GM15510 (cell line): ENCODE results near the gene CDK8.

Experiments used
- POLR2A ChIP-seq: IDR thresholded peaks from 3 replicates; pipeline ENCODE4 v1.6.1; 2011; ENCODE audit warnings: borderline replicate concordance; ENCODE audit not compliant: insufficient read length; ENCODE audit errors: extremely low read depth

Gene CDK8

DNA sequence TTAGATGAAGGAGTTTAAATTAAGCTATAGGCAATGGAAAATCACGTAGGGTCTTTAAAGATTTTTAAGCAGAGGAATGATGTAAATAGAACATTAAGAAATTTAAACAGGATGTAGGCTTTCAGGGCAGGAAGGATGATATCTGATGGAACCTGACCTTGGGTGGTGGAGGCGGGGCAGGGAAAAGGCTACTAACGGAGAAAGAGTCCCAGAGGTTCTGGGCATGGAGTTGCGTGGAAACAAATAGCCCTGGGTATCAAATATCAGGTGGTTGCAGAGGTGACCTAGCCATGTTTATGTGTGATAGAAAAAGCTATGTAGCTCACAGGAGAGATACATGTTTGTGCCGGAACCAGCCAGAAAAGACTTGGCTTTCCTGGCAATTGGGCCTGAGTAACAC, 7.8 kb upstream of the CDK8 start:
- TF ChIP-seq POLR2A = no peak

DNA sequence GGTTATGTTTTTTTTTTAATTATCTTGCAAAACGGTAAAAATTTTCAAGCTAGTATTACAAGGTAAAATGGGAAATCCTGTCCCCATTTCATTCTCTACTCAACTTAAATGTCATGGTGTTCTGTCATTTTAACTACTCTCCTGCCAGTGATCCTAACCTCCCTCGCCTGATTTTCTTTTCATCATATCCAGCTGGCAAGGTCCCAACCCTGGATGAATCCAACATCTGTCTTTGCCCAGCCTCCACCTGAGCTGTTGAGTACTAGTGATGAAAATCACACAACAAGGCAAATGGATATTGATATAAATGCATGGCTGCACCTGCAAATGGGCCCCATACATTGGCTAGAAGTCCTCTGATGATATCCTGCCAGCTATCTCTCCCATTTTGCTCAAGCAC, 6.9 kb upstream of the CDK8 start:
- TF ChIP-seq POLR2A = no peak

- TF ChIP-seq POLR2A = no peak
Observed at GRCh38 chr13:26247608-26248007, 6.3 kb upstream of the CDK8 start.

DNA sequence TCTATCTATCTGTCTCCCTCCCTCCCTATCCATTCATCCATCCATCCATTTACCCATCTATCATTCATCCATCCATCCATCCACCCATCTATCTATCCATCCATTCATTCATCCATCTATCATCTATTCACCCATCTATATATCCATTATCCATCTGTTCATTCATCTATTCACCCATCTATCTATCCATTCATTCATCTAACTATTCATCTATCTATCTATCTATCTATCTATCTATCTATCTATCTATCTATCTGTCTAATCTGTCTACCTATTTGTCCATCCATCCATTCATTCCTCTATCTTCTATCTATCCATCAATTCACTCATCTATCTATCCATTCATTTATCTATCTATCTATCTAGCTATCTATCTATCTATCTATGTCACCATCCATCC, 4.4 kb upstream of the CDK8 start:
- TF ChIP-seq POLR2A = no peak

DNA sequence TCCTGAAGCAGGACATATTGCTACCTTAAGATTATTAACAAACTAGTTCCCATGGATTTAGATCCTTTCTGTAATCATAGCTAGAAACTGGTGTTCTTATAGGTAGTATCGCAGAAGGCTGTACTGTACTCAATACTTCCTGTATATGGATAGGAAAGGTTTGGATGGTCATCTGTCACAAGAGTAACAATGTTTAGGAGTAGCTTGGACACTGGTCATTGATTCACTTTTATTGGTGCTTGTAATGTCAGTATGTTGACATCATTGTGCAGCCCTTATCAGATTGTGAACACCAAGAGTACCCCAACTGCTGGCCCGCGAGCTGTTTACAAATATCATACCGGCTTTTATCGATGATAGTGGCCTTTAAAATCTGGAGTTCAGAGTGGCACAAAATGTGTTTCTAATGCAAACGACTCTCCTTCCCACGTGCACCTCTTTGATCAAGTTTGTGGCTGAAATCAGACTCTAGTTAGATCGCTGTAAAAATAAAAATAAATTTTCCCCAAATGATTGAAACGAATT, 605 bp upstream of the CDK8 start:
- TF ChIP-seq POLR2A = no peak

DNA sequence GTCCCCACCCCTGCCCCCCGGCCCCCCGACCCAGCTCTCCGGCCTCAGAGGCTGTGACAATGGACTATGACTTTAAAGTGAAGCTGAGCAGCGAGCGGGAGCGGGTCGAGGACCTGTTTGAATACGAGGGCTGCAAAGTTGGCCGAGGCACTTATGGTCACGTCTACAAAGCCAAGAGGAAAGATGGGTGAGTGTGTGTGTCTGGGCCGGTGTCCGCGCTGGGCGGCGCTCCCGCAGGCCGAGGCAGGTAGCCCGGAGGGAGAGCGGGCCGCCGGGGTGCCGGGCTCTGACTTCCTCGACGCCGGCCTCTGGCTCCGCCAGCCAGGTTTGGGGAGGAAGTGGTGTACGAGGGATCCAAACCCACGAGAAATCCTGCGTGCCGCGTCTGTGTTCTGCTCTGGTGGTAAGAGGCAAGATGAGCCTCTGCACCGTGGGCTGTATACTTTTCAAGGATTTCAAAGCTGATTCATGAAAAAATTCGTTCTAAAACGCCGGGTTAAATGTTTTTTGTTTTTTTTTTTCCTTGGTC, 718 bp downstream of the CDK8 start:
- no peak for TF ChIP-seq POLR2A

- no peak for TF ChIP-seq POLR2A
Observed at GRCh38 chr13:26255115-26255514, 1.2 kb downstream of the CDK8 start.

- TF ChIP-seq POLR2A = no peak
Observed at GRCh38 chr13:26255691-26256277, 1.9 kb downstream of the CDK8 start.

GRCh38 chr13:26257049-26257448, 3.1 kb downstream of the CDK8 start:
- no peak for TF ChIP-seq POLR2A

GRCh38 chr13:26259634-26260033, 5.7 kb downstream of the CDK8 start:
- TF ChIP-seq POLR2A = no peak

- TF ChIP-seq POLR2A = no peak
Observed at GRCh38 chr13:26262156-26262555, 8.2 kb downstream of the CDK8 start.

DNA sequence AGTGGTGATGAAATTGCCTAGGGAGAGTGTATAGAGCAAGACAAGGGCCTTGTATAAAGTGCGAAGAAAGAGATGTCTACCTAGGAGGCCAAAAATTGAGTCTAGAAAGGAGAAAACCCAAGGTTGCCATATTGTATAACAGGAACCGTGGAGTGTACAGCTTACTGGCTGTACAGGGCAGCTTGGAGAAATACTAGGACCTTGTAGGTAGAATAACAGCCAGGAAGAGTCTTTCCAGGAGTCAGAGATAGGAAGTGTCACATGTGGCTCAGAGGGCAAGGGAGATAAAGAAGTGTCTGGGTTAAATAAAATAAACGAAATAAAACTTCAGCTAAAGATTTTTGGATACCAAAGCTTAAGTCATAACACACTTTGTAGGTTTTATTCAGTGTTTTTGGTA, 12.4 kb downstream of the CDK8 start:
- no peak for TF ChIP-seq POLR2A

- no peak for TF ChIP-seq POLR2A
Observed at GRCh38 chr13:26270707-26271106, 16.8 kb downstream of the CDK8 start.

DNA sequence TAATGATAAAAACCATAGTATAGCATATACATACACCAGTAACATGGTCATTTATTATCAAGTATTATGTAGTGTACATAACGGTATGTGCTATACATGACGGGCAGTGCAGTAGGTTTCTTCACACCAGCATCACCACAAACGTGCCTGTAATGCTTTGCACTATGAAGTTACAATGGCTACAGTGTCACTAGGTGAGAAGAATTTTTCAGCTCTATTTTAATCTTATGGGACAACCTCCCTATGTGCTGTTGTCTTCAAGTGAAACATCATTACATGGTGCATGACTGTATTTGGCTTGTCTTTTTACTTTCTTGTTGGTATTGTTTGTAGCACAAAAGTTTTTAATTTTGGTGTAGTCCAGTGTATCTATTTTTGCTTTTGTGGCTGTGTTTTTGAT, 18.7 kb downstream of the CDK8 start:
- no peak for TF ChIP-seq POLR2A

DNA sequence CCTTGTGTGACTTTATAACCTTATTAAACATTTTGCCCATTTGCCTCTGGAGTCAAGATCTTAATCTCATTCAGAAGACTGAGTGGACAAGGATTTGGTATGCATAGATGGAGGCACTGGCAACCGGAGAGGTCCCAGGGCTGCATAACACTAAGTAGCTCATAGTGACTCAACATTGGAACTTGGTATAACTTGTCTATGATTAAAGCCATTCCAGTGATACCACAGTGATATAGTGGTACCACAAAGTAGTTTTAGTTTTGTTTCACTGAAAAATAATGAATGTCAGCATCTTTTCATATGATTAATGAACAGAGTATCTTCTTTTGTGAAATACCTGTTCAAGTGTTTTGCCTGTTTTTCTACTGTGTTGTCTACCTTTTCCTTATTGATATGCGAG, 26.4 kb downstream of the CDK8 start:
- TF ChIP-seq POLR2A = no peak

DNA sequence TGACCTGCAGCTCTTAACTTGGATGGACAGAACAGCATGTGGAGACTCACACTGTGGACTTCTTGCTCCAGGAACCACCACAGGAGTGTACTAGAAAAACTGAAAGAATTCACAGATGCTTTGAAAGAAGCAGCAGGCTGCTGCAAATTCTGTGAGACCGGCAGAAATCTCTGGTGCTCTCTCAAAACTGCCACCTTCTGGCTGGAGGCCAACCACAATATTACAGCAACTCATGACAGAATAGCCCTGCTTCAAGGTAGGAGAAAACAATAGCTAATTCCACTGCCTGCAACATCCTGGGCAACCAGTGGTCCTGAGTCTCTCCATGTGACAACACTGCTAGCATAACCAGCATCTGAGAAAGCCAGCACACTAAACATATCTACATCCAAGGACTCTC, 26.9 kb downstream of the CDK8 start:
- no peak for TF ChIP-seq POLR2A

DNA sequence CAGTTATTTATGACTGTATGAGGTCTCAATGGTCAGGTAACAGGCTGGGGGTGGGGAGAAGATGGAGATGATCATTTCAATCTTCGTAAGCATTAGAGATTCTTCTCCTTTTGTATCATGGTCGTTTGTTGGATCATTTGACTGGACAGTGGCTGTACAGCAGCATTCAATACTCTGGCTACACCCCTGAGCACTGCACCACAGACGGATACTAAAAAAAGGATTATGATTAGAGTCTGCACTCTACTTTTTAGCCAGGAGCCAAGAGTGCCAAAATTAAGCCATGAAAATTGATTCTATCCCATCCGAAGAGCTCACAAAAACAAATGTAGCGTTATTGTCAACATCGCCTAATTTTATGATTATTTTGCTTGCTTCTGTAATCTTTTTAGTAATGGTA, 41.9 kb downstream of the CDK8 start:
- no peak for TF ChIP-seq POLR2A

DNA sequence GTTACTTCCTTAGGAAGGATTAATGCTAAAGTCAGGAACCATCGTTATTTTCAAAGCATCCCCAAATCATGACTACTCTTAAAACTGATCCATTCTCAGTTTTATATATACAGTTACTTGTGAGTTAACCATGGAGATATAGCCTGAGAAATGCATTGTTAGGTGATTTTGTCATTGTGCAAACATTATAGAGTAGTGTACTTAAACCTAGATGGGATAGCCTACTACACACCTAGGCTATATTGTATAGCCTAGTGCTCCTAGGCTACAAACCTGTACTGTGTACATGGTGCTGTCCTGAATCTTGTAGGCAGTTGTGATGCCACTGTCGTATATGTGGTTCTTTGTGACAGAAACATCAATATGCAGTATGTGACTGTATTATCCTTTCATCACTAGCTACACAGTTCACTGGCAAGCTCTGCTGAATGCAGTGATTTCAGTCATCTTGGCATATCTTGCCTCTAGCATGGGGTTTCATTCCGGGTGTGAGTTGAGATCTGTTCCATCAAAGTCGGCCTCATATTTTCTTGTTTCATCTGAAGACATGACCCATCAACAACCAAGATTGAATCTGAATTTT, 45.3 kb downstream of the CDK8 start:
- no peak for TF ChIP-seq POLR2A

DNA sequence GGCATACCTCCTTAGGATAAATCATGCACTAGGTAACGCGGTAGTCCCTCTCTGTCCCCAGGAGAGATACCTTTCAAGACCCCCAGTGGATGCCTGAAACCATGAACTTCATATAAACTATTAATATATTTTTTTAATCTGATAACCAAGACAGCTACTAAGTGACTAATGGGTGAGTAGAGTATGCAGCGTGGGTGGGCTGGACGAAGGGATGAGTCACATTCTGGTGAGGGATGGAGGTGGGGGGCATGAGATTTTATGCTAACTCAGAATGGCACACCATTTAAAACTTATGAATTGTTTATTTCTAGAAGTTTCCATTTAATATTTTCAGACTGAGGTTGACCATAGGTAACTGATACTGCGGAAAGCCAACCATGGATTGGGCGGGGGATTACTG, 46.2 kb downstream of the CDK8 start:
- no peak for TF ChIP-seq POLR2A
